DOHH2 (cell line): ENCODE data around the gene TPM3.
"Not testable (repeated sequence)": the region's sequence is repeated elsewhere in the genome, so short reads cannot be mapped to it uniquely, and the experiment has no call there.

Source experiments
- EZH2phosphoT487 ChIP-seq: fragments of 200-600 bp; sonication (generic); IDR thresholded peaks from 2 replicates; pipeline ENCODE4 v1.6.1; 2017; ENCODE audit warnings: borderline replicate concordance, mild to moderate bottlenecking, antibody characterized with exemption, low read length, moderate library complexity, mixed read lengths
- TF ChIP-seq, protein P1 (sequence below): fragments of 200-600 bp; sonication (generic); IDR thresholded peaks from one replicate; pipeline ENCODE4 v1.5.1; 2014; ENCODE audit warnings: antibody characterized with exemption, mild to moderate bottlenecking, low read depth, low read length; ENCODE audit not compliant: poor library complexity, severe bottlenecking

DNA sequence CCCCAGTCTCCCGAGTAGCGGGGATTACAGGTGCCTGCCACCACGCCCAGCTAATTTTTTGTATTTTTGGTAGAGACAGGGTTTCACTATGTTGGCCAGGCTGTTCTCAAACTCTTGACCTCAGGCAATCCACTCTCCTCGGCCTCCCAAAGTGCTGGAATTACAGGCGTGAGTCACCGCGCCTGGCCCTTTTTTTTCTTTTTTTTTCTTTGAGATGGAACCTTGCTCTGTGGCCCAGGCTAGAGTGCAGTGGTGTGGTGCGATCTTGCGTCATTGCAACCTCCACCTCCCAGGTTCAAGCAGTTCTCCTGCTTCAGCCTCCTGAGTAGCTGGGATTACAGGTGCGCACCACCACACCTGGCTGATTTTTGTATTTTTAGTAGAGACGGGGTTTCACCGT is 41.2 kb upstream of the TPM3 start:
- TF ChIP-seq, protein P1, sequence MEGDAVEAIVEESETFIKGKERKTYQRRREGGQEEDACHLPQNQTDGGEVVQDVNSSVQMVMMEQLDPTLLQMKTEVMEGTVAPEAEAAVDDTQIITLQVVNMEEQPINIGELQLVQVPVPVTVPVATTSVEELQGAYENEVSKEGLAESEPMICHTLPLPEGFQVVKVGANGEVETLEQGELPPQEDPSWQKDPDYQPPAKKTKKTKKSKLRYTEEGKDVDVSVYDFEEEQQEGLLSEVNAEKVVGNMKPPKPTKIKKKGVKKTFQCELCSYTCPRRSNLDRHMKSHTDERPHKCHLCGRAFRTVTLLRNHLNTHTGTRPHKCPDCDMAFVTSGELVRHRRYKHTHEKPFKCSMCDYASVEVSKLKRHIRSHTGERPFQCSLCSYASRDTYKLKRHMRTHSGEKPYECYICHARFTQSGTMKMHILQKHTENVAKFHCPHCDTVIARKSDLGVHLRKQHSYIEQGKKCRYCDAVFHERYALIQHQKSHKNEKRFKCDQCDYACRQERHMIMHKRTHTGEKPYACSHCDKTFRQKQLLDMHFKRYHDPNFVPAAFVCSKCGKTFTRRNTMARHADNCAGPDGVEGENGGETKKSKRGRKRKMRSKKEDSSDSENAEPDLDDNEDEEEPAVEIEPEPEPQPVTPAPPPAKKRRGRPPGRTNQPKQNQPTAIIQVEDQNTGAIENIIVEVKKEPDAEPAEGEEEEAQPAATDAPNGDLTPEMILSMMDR = not testable (repeated sequence)
- not testable (repeated sequence) for TF ChIP-seq EZH2phosphoT487
